HG02943 (cell line): ENCODE results near the gene ST8SIA6.

ENCODE experiments used
- ATAC-seq: cut with Tn5 transposase; IDR thresholded peaks from one replicate; pipeline ENCODE4 v1.9.1; 2021; ENCODE audit warnings: mild to moderate bottlenecking, low read depth, moderate library complexity; ENCODE audit not compliant: unreplicated experiment

The ST8SIA6 gene

DNA sequence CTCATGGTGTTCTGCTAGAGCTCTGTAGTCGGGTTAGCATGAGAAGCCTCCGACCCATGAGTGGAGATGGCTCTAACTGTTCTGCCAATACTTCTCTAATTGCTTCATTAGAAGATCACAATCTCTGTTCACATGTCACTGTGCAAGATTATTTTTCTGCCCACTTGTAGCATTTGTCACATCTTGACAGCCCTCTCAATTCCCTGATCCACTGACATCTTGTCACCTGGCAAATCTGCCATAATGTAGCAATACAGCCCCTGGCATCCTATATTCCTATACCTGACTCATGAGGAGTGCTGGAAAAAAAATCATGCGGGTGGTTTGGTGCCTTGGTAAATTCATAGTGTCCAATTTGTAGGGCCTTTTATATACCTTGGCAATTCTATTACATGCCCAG is 58.4 kb downstream of the ST8SIA6 start:
- no peak for ATAC-seq

DNA sequence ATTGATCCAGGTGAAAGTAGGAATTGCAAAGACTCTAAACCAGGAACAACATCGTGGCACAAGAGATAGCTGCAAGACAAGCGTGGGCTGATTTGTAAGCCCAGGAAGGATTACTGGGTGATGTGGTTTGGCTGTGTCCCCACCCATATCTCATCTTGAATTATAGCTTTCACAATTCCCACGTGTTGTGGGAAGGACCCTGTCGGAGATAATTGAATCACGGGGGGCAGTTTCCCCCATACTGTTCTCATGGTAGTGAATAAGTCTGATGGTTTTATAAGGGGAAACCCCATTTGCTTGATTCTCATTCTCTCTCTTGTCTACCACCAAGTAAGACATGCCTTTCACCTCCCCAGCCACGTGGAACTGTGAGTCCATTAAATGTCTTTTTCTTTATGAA is 59.5 kb downstream of the ST8SIA6 start:
- ATAC-seq: no peak

DNA sequence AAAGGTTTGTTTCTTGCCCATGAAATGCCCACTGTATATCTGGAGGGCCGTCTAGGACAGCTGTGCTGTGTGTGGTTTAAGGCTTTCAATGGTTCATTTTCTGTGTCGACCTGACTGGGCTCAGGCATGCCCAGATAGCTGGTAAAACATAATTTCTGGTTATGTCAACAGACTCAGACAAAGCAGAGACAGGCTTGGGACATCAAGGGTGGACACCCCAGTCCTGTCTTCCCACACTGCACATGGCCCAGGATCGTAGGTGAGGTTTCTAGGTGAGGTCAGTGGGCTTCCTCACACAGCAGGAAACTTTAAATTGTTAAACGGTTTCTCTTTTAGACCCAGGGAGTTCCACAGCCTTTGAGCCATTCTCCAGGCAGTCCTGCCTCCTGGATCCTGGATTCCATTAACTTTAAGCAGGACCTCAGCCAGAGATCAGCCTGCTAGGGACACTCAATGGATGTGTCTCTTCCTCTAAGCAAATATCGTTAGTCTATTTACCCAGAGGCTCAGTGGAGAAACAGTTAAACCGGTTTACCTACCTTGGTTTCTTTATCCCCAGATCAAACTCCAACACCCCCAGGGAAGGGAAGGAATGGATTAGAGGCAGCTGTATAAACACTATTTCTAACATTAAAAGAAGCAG is 66.4 kb downstream of the ST8SIA6 start:
- ATAC-seq: no peak

DNA sequence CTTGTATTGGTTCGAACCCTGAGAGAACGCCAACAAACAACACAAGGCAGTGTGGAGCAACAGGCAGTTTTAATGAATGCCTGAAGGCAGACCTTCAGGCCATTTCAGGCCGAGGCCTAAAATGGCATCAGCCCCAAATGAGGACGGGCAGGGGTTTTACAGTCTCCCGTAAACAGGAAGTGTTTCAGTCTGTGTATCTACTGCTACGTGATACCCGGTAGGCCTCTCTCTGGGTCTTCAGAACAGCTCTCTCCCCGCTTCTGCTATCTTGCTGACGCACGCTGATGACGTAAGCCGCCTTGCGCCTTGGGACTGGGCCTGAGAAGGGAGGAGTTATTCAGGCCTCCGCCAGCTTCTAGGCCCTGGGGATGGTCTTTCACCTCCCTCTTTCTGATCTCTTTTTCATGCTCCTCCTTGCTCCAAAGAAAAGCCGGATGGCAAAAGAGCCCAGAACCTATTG is 67.7 kb downstream of the ST8SIA6 start:
- no peak for ATAC-seq

DNA sequence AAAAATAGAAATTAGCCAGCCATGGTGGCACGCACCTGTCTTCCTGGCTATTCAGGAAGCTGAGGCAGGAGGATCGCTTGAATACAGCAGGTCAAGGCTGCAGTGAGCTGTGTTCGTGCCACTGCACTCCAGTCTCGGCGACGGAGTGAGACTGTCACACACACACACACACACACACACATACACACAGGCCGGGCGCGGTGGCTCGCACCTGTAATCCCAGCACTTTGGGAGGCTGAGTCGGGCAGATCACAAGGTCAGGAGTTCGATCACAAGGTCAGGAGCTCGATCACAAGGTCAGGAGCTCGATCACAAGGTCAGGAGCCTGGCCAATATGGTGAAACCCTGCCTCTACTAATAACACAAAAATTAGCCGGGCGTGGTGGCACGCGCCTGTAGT is 68.4 kb downstream of the ST8SIA6 start:
- ATAC-seq: no peak

DNA sequence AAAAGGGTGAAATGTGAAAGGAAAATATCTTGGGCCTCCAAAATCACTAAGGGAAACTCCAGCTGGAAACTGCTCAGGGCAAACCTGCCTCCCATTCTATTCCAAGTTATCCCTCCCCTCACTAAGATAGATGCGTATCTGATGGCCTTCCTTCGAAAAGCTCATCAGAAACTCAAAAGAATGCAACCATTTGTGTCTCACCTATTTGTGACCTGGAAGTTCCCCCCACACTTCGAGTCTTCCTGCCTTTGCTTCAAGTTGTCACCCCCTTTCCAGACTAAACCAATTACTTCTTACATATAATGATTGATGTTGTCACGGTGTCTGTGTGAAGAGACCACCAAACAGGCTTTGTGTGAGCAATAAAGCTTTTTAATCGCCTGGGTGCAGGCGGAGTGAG is 69.3 kb downstream of the ST8SIA6 start:
- no peak for ATAC-seq

DNA sequence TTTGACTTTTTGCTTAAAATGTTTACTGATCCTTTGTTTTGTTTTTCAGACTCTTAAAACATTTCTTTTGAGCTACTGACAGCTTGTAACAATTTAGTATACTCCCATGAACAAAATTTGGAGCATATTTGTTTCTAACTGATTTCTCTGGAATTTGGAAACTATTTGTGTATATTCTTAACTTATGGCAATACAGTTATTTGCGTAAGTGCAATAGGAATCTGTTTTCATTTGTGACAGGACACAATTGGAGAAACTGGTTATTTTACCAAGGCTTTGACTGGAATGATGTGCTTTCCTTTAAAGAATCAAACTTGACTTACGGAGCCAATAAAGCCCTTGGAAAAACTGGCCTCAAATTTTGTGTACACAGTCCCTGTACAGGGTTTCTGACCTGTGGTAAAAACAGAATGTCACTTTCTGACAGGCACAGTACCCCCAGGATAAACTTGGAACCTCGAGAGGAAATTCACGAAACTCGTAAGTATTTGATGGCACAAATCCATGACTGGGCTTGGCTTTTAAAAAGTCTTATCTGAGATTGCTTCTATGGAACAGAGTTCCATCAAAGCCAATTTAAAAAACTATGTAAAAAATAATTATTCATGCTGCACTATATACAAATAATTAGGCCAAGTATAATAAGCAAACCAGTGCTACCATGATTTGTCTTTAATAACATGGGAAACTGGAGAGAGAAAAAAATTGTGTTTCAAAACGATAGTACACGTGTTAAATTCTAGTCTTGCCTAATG is 70.4 kb downstream of the ST8SIA6 start:
- ATAC-seq: no peak

DNA sequence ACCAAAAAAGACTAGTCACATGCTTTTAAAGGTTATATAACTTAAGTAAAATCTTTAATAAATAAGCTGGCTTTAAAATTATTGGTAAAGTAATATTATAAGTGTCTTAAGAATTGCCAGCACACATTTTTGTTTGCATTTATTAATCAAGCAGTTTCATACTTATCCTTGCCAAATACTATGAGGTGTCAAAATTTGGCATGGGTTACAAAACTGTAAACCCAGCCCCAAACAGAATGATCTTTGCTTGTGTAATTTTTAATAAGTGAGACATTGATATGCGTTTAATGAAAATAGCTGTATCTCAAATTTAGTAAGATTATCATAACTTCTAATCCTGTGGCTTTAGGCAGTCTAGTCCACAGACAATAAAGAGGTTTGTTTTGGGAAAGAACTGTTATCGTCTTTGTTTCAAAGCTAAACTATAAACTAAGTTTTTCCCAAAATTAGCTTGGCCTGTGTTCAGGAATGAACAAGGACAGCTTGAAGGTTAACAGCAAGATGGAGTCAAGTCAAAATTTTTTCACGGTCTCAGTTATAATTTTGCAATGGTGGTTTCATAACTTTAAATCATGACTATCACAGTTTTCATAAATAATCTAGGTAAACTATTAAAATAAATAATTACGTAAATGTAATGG is 72.8 kb downstream of the ST8SIA6 start:
- ATAC-seq: no peak

DNA sequence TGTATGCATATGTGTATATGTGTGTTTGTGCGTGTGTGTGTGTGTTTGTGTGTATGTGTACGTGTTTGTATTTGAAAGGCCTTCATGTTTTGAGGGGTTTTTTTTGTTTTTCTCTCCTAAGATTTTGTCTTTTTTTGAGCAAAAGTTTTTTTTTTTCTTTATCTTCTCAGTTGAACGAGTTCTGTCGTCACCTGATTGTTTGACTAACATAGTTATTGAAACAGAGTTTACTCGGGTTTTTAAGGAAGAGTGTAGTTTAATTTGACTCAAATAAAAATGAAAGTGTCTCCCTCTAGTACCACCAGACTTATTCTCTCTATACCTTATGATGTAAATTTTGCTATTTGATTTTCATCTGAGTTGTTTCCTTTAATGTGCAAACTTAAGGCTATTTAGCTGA is 73.5 kb downstream of the ST8SIA6 start:
- ATAC-seq: no peak

DNA sequence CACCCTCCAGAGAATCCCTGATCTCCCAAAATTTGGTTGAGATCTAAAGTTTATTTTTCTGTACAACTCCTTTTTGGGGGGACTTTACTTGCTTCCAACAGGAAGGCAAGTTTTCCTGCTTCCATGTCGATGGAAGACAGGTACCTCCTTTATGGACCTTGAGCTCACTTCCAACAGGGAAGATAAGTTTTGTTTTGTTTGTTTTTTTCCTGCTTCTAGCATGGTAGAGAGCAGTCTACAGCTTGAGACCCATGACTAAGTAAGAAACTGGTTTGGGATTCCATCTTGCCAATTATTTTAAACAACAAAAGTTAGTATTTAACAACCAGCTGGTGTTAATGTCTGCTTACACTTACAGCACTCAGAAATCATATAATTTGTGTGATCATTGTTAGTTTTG is 74.4 kb downstream of the ST8SIA6 start:
- no peak for ATAC-seq

DNA sequence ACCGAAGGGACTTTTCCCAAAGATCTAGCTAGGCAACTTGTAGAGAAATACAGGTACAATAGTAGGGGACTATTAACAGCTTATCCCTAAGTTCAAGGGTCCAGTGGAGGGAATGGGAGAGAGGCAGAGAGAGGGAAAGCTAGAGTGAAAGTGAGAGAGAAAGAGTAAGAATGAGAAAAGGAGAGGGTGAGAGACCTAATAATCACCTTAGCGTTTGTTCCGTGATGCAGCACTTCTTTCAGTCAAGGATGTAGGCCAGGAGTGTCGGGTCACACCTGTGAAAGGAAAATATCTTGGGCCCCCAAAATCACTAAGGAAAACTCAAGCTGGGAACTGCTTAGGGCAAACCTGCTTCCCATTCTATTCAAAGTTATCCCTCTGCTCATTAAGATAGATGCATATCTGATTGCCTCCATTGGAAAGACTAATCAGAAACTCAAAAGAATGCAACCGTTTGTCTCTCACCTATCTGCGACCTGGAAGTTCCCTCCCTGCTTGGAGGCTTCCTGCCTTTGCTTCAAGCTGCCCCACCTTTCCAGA is 75.2 kb downstream of the ST8SIA6 start:
- no peak for ATAC-seq

DNA sequence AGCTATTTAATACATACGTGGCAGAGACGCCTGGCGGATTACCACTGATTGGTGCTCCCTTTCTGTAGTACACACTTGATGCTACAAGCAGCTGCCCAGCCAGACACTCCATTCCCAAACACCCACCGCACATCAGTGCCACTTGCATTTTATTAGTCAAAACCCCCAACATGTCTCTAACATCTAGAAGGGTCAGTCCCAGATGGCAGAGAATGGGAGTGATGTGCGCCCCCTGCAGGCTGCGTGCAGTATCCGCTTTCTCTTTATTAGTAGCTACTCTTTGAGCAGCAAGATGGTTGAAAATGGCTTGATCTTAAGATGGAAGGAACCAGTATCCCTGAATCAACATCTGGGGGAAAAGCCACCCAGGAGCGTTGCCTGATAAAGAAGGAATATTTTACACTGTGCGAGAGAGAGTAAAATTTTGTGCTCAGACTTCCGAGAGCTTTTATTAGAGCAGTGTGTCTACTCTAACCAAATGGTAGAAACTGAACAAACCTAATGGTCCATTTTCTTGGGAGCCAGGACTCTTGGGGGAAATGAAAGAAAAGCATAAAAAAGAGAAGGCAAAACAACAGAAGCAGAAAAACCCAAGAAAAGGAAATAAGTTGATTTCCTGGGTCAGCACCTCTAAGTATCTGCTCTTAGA is 78.3 kb downstream of the ST8SIA6 start:
- no peak for ATAC-seq

DNA sequence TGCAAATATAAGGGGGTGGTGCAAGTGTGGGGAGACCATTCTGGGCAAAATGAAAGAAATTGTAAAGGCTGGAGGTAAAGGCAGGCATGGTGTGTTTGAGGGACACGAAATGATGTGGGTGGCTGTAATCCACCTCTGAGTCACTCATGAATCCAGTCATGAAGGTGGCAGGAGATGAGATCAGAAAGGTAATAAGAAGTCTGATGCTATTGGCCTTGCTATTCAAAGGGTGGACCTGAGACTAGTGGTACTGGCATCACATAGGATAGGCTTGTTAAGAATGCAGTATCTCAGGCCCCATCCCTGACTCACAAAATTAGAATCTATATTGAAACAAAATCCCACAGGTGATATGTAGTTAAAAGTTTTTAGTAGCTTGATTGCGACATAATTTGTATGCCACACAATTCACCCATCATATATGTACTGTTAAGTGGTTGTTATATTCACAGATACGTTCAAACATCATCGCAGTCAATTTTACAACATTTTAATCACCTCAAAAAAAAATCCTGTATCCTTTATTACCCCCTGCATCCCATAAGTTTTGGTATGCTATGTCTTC is 85.6 kb downstream of the ST8SIA6 start:
- ATAC-seq: no peak

DNA sequence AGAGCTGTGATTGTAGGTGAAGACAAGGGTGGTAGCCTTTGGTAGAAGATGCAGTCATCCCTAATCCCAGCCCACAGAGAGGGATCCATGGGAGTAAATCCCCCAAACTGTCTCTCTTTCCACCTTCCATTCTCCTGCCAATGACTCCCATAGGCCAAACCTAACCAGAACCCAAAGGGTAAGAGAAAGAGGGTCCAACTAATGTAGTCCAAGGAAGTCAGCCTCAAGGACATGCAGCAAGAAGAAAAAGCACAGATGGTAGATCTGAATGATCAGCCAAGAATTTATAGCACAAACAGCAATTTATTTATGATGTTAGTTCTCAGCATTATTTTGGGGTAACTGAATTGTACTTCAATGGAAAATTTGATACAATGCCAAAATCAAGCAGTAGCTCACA is 87.7 kb downstream of the ST8SIA6 start:
- no peak for ATAC-seq

DNA sequence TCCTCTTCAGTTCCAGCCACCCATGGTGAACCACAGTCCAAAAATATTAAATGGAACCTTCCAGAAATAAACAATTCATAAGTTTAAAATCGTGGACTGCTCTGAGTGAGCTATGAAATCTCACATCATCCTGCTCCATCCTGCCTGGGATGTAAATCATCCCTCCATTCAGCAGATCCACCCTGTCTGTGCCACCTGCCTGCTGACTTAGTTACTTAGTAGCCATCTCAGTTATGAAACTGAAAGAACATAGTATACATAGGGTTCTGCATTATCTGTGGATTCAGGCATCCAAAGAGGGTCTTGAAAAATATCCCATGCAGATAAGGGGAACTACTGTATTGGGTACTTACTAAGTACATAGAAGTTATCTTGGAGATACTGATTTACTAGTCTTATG is 89.0 kb downstream of the ST8SIA6 start:
- no peak for ATAC-seq

DNA sequence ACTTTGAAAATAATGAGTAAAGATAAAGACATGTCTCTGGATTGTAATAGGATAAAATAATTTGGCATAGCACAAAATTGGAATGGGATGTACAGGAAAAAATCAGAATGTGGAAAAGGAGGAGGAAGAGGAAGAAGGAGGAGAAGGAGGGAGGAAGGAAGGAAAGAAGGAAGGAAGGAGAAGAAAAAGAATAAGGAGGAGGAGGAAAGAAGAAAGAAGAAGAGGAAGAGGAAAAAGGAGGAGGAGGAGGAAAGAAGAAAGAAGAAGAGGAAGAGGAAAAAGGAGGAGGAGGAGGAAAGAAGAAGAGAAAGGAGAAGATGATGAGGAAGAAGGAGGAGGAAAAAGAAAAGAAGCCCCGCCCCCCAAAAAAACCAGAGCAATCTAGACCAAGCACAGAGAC is 95.9 kb downstream of the ST8SIA6 start:
- ATAC-seq: no peak

DNA sequence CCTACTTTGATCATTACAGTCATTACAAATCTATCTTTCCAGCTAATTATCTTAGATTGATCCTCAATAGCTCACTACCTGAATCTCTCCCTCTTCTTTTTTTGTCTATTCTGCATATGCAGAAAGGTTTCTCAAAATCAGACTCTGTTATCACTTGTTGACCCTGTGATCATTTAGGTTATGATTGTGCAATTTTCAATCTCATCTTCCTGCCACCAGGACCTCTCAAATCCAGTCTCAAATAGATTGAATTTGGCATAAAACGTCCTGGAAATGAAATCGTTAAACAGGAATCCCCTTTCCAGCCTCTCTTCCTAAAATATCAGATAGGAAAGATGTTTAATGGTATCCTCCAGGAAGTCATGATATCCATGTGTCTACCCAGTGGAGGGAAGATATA is 96.6 kb downstream of the ST8SIA6 start:
- ATAC-seq: no peak

DNA sequence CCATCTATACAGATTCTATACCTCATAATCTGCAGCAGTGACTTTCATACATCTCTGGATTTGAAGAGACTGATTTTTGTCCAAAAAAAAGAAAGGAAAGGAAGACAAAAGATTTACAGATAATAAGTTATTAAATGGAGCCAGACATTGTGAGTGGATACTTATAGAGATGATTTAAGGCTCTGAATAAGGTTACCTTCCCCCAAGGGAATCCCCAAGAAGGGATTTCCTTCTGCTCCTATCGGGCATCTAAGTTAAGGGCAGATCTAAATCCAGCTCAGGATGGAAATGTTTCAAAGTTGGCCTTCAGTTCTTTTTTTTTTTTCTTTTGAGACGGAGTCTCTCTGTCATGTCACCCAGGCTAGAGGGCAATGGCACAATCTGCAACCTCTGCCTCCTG is 97.6 kb downstream of the ST8SIA6 start:
- ATAC-seq: no peak

DNA sequence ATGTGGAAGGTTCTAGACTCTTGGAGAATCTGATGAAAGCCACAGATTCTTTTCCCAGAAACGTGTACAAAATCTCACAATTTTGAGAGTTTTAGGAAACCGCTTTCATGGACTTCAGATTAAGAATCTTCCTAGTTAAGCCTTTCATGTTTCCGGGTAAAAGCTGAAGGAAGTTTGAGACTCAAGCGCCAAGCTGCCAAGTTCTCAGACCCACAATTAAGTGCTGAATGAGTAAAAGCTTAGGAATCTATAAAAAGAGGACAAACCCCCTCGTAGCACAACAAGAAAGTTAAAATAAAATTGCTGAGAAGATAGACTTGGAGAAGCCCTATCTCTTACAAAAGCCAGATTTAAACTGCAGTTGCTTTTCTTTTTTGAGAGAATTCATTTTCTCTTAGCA is 99.6 kb downstream of the ST8SIA6 start:
- ATAC-seq: no peak

DNA sequence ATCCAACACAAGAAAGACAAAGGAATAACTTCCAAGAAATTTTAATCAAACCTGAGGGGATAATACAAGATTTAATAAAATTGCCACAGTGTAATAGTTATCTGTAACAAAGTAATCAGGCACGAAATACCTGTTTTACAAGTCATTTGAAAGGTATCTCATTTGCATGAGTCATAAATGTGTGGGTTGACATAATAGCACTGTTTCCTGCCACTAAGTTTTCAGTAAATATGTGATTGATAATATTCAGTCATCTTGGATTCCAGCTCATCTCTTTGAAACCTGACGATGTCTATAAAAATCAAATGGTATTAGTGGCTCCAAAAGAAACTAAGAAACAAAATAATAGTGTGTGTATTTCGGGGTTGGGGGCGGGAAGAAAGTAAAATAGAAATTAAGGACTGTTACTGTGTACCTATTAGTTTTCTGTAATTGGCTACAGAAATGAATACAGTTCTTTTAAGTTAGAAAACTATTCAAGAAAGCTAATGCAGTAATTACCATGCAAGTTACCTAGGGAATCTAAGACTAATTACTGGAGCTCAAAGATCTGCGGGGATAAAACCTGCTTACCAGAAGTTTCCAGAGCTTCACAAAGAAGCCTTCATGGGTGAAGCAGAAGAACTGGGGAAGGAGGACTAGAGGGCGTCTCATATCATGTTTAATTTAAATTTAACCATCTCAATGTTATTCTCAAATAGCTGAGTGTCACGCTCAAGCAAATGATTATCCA is 100.7 kb downstream of the ST8SIA6 start:
- no peak for ATAC-seq
